SK-N-SH treated with all-trans-retinoic acid at 6 μM for 48 hours (cell line): ENCODE results near the gene SSRP1.

ENCODE experiments used
- BACH2 ChIP-seq: fragments of 250-450 bp; sonication (Bioruptor Pico); IDR thresholded peaks from 2 replicates; pipeline ENCODE4 v1.9.0; 2021; ENCODE audit warnings: mild to moderate bottlenecking, borderline replicate concordance
- ISL1 ChIP-seq: fragments of 250-450 bp; sonication (Bioruptor Pico); IDR thresholded peaks from 2 replicates; pipeline ENCODE4 v2.1.2; 2022; ENCODE audit warnings: mild to moderate bottlenecking, moderate library complexity
- PATZ1 ChIP-seq: fragments of 250-450 bp; sonication (Bioruptor Pico); IDR thresholded peaks from 2 replicates; pipeline ENCODE4 v1.8.0; 2020; ENCODE audit warnings: mild to moderate bottlenecking, moderate library complexity, borderline replicate concordance
- SNAI2 ChIP-seq: fragments of 250-450 bp; sonication (Bioruptor Pico); IDR thresholded peaks from 2 replicates; pipeline ENCODE4 v1.5.0; 2020; ENCODE audit warnings: mild to moderate bottlenecking, moderate library complexity
- TCF4 ChIP-seq: fragments of 250-450 bp; sonication (Bioruptor Pico); IDR thresholded peaks from 2 replicates; pipeline ENCODE4 v1.8.0; 2021; ENCODE audit warnings: mild to moderate bottlenecking, moderate library complexity, borderline replicate concordance
- TSHZ2 ChIP-seq: fragments of 250-450 bp; sonication (Bioruptor Pico); IDR thresholded peaks from 2 replicates; pipeline ENCODE4 v1.5.0; 2020; ENCODE audit warnings: mild to moderate bottlenecking, moderate library complexity
- ZC3H10 ChIP-seq: fragments of 250-450 bp; sonication (Bioruptor Pico); IDR thresholded peaks from 2 replicates; pipeline ENCODE4 v1.5.1; 2021; ENCODE audit warnings: mild to moderate bottlenecking, moderate library complexity
- ZFP30 ChIP-seq: fragments of 450-650 bp; formaldehyde crosslinking; IDR thresholded peaks from 2 replicates; pipeline ENCODE4 v1.5.0; 2022; ENCODE audit warnings: mild to moderate bottlenecking, moderate library complexity

- TF ChIP-seq ZFP30 (no peak), ZC3H10 (no peak), ISL1 (CRISPR knock-in tag) (no peak), TSHZ2 (no peak), BACH2 (CRISPR knock-in tag) (no peak), PATZ1 (CRISPR knock-in tag) (no peak), SNAI2 (CRISPR knock-in tag) (no peak), TCF4 (CRISPR knock-in tag) (no peak)
Observed at GRCh38 chr11:57353036-57353435, 17.3 kb upstream of the SSRP1 start.
